ENCODE measurements around the gene AHRR.
"Not testable (repeated sequence)": the region's sequence is repeated elsewhere in the genome, so short reads cannot be mapped to it uniquely, and the experiment has no call there.

Gene AHRR

DNA sequence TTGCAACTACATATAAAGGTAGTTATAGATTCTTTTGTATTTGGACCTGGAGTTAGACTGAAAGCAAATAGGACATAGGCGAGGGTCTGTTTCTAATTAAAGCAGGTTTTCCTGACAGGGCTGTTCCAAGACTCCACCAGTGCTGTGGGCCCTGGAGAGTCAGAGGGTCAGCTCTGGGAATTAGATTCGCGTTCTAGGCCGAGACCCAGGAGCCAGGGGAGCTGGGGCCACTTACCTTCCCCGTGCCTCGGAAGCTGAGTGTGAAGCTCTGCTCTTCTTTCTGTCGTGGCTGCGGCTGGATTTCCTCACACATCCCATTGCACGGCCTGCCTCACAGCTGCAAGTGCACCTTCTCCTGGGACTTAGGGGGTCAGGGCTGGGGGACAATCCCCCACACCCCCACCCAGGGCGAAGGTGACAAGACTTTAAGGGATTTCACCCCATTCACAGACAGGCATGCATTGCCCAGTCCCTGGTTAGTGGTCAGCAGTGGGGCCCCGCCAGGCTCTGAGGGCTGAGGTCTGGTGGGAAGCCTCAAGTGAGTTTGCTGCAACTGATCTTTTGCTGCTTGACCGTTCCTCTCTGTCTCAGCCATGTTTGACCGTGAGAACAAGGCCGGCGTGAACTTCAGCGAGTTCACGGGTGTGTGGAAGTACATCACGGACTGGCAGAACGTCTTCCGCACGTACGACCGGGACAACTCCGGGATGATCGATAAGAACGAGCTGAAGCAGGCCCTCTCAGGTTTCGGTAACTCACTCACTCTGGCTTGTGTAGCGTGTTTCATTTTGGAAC lies 15.3 kb upstream of the AHRR start:
- no peak for DNase-seq

DNA sequence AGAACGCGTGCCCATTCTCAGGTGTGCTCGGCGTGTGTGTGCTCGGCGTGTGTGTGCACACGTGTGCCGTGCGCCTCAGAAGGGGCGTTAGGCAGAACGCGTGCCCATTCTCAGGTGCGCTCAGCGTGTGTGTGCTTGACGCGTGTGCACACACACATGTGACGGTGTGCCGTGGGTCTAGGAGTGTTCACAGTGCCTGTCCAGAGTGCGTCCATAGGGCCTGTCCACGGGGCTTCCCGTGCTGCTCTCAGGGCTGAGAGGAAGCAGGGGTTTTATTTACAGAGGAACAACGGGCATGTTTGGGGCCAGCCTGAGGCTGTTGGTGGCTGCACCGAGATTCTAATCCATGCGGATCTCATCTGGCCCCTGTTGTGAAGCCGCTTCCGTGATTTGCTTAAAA lies 14.2 kb upstream of the AHRR start:
- no peak for DNase-seq

DNA sequence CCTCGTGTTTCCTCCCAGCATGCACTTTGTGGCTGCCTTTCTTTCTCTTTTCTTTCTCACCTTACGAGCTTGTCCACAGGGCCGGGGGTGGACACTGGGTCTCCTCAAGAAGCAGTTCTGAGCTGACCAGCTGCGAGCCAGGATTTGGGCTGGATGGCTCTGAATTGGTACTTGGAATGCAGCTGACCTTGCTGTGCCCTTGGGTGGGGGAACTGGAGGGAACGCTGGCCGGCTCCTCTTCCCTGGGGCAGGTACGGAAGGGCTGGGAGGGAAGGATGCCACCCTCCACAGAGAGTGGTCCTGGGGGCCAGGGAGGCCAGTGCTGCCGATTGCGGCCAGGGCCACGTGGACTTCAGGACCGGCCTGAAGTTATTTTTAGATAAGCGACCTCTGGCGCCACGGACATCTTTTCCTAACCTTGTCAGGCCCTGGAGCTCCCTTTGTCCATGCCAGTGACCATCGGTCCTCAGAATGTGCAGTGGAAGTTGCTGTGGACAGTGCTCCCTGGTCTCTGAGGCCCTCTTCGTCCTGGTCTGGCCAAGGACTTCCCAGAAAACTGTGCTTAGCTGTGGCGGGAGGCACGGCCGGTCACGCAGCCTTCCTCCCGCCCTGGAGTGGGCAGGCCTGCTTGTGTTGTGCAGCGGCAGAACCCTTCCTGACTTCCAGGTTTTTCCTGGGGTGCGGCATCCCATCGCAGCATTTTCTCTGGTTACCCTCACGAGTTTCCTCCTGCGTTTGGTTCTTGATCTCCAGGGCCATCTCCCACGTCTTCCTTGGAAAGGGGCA lies 13.5 kb upstream of the AHRR start:
- DNase-seq, result no peak

DNA sequence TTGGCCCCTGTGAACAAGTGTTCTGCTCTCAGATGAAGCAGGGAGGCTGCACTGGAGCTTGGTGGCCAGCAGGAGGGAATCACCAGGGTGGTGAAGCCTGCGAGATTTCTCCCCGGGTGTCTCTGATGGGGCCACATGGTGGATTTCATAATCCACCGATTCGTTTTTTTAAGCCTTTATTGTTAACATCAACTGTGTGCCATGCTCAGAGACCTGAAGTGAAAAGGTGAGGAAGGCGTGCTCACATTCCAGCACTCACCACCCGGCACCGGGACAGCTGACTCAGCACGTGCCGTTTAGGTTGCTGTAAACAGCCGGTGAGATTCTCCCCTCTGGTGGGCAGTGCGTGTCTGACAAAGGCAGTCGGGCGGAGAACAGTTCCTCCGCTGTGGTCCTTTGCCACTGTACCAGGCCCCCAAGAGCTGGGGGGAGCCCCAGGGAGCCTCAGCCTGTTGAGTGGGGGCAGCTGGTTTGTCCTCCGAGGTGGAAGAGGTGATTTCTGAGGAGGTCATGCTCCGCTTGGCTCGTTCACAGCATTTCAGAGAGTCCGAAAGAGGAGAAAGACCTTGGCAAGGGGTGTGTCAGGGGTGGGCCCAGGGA lies 12.7 kb upstream of the AHRR start:
- DNase-seq, result no peak

DNA sequence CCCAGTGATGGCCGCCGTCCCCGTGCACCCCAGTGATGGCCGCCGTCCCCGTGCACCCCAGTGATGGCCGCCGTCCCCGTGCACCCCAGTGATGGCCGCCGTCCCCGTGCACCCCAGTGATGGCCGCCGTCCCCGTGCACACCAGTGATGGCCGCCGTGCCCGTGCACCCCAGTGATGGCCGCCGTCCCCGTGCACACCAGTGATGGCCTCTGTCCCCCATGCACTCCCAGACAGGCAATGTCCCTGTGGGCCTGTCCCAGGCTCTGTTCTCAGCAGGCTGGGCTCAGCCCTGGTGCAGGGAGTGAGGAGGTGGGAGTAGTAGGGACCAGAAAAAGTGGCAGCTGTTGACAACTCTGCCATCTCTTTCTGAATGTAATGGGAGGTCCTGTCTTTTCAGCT lies 11.7 kb upstream of the AHRR start:
- DNase-seq, result not testable (repeated sequence)

DNA sequence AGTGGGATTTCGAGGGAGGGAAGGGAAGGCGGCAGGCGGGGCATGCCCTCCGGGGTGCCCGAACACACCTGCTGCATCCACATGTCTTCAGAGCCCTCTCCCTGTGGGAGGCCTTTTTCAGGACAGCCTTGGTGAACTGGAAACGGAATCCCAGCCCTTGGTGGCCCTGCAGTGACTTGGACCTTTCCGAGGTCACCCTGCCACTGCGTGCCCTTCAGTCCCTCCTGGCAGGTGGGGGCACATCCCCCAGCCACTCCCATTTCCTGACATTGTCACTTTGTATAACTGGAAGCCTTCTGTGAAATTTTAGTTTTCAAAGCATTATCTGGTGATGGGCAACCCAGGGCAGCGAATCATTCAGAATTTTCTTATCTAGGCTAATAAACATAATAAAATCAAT lies 11.0 kb upstream of the AHRR start:
- no peak for DNase-seq

DNA sequence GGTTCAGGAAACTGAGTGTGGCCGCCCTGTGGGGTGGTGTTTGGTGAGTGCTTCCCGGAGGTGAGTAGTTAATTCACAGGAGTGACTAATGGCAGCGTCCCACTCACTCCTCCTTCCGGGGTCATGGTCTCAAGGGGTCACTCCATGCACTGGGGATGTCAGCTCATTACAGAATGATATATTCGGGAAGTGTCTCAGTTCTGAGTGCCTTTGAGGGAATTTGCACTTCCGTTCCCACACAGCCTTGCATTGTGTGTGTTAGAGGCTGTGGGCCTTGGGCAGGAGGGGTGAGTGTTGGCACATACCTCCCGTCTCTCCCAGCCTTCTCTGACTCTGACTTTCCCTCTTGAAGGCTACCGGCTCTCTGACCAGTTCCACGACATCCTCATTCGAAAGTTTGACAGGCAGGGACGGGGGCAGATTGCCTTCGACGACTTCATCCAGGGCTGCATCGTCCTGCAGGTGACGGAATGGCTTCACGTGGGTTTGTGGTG lies 10.5 kb upstream of the AHRR start:
- no peak for DNase-seq

DNA sequence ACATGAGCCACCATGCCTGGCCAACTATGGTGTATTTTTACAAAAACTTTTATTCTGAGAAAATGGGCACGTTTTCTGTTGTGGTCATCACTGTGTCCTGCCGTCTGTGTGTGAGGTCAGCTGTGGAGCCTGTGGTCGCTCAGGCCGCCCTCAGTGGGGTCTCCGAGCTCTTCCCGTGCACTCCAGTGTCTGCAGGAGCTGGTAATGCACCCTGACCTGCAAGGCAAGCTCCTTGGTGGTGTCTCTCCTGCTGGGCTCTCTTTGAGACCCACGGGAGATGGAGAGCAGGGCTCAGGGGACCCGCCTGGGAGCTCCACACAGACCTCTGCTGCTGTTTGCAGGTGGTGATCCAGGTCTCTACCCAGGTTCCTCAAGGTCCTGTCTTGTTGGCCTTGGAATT lies 9.6 kb upstream of the AHRR start:
- DNase-seq, result no peak

DNA sequence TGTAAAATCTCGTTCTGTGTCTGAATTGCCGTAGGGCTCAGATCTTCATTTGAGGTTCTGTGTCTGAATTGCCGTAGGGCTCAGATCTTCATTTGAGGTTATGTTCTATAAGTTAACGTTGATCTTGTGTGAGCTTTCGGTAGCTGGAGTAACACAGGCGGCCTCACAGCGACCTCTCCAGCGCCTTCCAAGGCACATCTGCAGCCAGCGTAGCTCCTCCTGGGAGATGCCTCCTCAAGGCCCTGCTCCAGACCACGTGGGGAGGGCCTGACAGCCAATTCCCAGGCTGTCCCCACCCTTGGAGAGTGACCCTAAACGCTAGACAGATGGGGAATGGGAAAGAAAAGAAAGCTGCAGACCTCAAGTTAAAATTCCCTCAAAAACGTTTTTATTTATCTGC lies 8.7 kb upstream of the AHRR start:
- no peak for DNase-seq

DNA sequence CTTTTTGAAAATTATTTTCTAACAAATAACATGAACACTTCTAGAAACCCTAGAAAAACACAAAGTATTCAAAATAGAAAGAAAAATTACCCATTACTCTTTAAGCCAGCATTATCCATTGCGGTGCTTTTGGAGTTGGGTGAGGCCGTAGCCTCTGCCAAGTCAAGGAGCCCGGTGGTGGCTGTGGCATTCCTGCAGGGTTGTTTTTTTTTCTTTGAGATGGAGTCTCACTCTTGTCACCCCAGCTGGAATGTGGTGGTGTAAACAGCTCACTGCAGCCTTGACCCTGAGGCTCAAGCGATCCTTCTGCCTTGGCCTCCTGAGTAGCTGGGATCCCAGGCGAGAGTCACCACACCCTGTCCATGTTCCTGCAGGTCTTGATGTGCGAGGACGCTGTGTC lies 8.2 kb upstream of the AHRR start:
- DNase-seq, result no peak

DNA sequence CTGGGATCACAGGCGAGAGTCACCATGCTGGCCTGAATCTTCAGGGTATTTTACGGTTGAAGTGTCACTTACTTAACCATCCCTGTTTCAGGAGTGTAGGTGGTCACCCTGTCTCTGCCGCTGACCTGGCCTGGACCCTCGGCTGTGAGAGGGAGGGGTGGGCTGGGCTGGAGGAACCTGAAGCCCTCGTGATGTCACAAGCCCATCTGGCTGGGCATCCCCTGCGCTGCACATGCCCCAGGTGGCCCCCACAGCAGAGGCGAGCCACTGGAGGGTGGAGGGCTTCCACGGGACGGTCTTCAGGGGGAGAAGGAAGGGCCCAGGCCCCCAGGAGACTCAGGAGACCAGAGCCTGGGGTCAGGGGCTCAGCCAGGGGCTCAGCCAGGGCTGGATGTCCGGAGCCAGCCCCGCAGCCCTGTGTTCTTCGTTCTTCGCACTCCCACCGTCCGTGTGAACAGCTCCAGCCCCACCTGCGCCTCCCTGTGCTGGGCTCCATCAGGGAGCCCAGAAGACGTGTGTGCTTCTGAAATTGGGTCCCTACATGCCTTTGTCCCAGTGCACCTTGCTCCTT lies 7.6 kb upstream of the AHRR start:
- no peak for DNase-seq

DNA sequence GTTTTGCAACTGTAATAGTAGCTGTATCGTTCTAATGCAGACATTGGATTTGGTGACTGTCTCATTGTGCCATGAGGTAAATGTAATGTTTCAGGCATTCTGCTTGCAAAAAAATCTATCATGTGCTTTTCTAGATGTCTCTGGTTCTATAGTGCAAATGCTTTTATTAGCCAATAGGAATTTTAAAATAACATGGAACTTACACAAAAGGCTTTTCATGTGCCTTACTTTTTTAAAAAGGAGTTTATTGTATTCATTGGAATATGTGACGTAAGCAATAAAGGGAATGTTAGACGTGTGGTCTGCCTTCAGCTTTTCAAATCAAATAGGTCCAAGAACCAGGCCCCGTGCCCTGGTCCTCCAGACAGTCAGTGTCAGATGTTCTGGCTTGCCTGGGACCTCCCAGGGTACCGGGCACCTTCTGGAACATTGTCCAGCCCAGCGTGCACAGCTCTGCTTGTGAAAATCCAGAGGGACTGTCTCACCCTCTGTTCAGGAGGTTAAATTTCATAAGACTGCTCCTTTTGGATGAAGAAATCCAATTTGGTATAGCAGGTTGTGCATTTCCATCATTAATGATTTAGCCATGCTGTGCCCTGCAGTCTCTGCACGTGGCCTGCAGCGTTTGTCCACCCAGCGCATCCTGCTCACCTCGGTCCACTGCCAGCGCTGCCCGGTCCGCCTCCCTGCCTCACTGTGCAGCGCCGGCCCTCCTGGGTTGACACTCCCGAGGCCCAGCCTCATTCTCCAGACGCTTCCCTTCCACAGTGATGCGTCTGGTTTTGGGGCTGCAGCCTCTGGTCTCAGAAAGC lies 6.6 kb upstream of the AHRR start:
- DNase-seq, result no peak

DNA sequence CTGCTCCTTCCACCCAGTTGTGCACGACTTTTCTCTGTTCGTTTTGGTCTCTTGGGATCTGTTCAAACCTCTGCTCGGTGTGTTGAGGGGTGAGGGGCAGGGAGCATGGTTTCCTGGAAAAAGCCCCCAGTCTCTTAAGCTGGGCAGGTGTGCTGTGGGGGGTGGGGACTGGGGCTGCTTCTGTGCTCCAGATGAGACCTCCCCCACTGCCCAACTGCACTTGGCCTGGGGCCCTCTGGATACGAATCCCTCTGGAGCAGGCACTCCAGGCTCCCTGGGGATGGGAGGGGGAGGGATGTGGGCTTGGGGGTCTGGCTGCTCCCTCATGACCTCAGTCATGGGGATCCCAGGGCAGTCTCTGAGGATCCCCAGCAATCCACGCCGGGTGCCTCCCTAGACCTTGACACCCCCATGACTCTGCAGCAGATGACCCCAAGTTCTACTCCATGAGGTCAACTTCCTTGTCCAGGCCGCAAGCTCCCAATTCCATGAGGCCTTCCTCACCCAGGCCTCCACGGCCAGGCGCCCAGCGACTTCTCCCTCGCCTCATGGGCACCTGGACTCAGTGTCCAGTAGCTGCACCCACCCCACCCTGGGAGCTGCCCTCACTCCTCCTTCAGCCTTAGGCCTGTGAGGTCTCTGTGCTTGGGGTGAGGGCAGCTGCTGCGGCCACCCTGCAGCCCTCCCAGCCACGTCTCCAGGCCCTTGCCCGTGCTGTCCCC lies 5.9 kb upstream of the AHRR start:
- DNase-seq, result no peak

DNA sequence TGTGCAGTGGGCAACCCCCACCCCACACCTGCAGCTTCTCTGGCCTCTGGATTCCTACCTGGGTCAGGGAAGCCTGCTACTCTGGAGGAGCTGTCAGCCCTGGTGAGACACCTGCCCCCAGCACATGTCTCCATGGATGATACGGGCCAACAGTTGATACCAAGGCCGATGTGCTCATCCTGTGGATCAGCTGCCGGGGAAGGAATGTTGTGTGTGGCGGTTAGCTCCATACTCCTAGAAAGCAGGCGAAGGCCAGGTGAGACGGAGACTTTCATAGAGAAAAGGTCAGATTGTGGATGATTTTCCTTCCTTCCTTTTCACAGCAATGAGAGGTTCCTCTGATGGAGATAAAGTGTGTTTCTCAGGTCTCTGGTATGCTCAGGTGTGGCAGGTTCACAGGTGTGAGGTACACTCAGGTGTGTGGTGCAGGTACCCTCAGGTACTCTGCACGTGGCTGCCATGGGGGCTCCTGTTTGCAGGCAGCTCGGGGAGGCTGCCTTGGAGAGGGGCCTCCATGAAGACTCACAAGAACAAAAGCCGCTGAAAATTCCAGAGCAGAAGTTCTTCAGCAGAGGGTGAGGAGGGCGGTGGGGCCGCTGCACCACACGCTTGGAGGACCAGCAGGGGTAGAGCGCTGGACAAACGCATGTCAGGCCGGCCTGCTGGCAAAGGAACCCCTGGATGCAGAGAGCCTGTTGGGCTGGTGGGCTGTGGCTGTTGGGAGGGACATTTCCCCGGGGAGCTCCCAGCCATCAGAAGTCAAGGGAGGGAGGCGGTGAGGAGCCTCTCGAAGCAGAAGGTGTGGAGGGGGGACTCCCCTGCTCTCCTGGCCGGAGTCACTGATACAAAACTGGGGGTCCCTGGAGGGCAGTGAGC lies 5.1 kb upstream of the AHRR start:
- no peak for DNase-seq

DNA sequence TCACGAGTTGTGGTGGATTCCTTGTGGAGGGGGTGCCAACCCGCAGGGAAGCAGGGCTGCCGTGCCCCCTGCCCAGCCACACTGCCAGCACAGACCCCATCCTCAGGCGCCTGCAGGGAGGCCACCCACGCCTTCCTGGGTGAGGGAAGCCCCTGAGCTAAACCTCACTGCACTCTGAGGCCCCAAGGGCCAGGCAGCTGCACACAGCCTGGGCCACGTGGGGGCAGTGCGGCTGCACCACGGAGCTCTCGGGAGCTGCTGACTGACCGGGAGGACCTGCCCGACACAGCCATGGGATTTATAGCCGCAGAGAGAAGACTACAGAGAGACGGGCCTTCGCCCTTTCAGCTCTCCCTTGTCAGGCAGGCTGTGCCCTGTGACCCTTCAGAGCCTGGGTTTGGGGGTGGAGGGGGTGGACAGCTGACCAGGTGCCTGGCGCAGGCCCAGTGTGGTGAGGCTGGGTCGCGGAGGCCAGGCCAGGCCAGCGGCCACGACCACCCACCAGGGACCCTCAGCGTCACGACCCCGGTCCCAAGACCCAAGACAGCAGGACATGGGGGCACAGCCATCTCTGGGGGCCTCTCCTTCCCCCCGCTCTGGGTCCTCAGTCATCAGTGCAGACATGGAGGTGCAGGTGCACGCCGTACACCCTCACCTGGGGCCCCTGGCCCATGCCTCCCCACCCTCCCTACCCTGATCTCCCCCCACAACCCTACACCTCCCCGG lies 4.3 kb upstream of the AHRR start:
- peak; percentile 87 to 91 for DNase-seq

DNA sequence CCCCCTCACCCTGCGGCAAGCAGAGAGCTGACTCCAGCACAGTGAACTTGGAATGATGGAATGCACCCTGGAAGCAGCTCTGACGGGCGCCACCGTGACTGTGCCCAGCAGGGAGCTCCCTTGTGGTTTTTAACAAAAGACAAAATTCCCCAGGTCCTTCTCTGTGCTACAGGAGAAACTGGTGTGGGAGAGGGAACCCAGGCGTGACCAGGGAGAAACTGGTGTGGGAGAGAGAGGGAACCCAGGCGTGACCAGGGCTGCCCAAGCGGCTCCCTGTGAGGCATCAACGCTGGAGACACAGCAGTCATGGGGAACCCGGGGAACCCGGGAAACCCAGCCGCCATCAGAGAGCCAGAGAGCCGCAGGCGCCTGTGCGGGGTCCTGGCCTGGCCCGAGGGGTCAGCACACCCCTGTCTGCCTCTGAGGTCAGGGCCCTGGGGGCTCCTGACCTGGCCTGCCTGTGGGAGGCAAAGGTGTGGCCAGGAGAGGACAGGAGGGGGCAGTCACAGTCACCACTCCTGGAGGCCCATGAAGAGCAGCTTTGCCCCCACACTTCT lies 3.1 kb upstream of the AHRR start:
- no peak for DNase-seq

DNA sequence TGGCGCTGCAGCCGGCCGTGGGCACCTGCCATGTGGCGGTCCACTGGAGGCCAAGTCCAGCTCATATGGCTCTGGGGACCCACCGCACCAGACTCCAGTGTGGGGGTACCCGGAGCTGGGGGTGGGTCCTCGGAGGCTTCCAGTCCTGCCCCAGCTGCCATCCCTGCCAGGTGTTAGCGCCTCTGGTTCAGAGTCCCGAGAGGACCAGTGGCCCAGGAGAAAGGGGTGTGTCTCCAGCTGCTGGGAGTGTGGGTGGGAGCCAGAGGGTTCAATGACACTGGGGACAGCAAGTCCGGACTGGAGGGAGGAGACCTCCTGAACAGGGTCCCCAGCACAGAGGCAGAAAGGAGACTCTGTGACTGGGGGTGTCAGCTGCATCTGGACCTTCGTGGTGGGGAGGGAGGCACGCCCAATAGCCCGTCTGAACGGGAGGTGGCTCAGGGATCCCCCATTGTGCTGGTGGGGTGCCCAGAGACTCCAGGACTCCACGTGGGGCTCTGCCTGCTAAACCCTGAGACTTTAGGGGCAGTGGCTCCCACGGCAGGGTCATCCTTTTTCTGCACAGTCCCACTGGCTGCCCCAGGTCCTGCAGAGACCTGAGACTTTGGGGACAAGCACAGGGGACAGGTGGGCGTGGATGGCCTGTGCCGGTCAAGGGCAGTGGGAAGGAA lies 2.4 kb upstream of the AHRR start:
- DNase-seq, result peak; percentile 22 to 52

DNA sequence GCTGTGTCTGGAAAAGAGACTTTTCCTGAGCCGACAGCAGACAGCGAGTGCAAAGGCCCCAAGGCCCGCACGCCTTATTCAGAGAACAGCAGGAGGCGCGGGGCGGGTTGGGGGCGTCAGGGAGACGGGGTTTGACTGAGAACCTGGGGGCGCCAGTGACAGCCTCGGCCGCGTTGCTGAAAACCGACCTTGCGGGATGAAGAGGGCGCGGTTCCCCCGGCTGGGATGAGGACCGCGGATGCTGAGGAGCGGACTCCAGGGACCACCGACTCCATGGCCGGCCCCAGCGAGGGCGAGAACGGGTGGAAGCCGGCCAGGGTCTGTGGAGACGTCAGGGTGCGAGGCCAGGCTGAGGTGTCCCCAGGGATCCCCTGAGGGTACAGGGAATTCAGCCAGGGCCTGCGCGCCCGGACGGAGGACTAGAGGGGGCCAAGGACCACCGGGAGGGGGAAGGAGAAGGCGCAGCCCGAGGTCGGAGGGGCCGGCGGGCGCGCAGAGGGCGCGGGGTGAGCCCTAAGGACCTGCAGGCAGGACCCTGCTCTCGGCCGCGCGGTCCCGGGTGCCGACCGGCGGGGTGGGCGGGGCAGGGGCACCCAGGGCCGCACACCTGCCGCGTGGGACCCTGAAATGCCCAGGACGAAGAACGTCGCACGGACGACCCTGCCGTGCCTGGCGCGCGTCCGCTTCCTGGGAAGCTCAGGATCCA lies 837 bp upstream of the AHRR start:
- no peak for DNase-seq

Data from SHP77 (cell line).